AG09319 (cell line): ENCODE results near the gene ASTL.

Experiments used
- DNase-seq: peaks from one replicate; pipeline ENCODE4 v3.0.0-alpha.2; 2010; ENCODE audit warnings: low read depth; ENCODE audit errors: extremely low read depth
- CTCF ChIP-seq: IDR thresholded peaks from 2 replicates; pipeline ENCODE4 v1.5.1; 2011; ENCODE audit warnings: low read depth, mild to moderate bottlenecking, inconsistent platforms, low read length, moderate library complexity

Gene ASTL

DNA sequence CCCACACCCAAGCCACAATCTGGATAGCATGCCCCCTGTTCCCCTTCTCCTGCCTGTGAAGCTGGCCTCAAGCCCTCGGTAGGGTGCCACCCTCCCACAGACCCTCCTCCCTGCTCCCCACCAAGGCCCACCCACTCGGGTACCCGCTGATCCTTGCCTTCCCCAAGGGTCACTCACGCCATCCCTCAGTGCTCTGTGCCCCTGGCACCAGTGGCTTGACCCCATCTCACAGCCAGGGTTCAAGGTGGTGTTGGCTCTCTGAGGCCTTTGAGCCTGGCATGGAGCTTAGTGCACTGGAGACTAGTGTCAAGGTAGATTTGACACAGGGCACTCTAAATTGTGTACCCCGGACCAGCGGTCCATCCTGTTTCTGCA, 33.8 kb downstream of the ASTL start:
- no peak for TF ChIP-seq CTCF
- no peak for DNase-seq

GRCh38 chr2:96103761-96104486, 34.4 kb downstream of the ASTL start:
- DNase-seq, result no peak
- no peak for TF ChIP-seq CTCF

GRCh38 chr2:96103187-96103601, 35.1 kb downstream of the ASTL start:
- no peak for DNase-seq
- no peak for TF ChIP-seq CTCF

- TF ChIP-seq CTCF, result no peak
- DNase-seq, result no peak
Measured at GRCh38 chr2:96102596-96103186, 35.6 kb downstream of the ASTL start.

- no peak for TF ChIP-seq CTCF
Measured at GRCh38 chr2:96100893-96101304, 37.4 kb downstream of the ASTL start.

GRCh38 chr2:96099861-96100798, 38.2 kb downstream of the ASTL start:
- TF ChIP-seq CTCF, result no peak

More at GRCh38 chr2:96100893-96101304, 37.4 kb downstream of the ASTL start:
- no peak for DNase-seq

More at GRCh38 chr2:96099861-96100798, 38.2 kb downstream of the ASTL start:
- DNase-seq, result no peak
